GM23338 (cell line): ENCODE measurements around the gene TOP1. TPM values are rescaled to one million over a fixed set of nuclear protein-coding genes. Genes with fewer than 3 reads are reported as not detected.

ENCODE experiments used
- ATAC-seq: fragments of 200-7000 bp; cut with Tn5 transposase; 3 replicates; pipeline ENCODE4 v1.9.1; 2020
- DNase-seq: peaks from one replicate; pipeline ENCODE4 v3.0.0-alpha.2; 2015; ENCODE audit warnings: low spot score
- H2AFZ ChIP-seq: fragments of 200-600 bp; sonication (generic); 2 replicates; pipeline ENCODE4 v1.8.0; 2016; ENCODE audit warnings: antibody characterized with exemption, mild to moderate bottlenecking, moderate library complexity
- H3F3A ChIP-seq: fragments of 200-600 bp; sonication (generic); replicated peaks from 2 replicates; pipeline ENCODE4 v1.8.0; 2017; ENCODE audit warnings: antibody characterized with exemption, mixed run types, low read depth
- H3K27ac ChIP-seq: fragments of 200-600 bp; sonication (generic); 2 replicates; pipeline ENCODE4 v1.6.1; 2016; ENCODE audit warnings: low read depth
- H3K27me3 ChIP-seq: fragments of 200-600 bp; sonication (generic); 2 replicates; pipeline ENCODE4 v1.8.0; 2016; ENCODE audit warnings: mild to moderate bottlenecking, mixed run types, moderate library complexity; ENCODE audit not compliant: insufficient read depth
- H3K36me3 ChIP-seq: fragments of 200-600 bp; sonication (generic); 2 replicates; pipeline ENCODE4 v1.8.0; 2016; ENCODE audit warnings: mild to moderate bottlenecking; ENCODE audit not compliant: insufficient read depth
- H3K4me1 ChIP-seq: fragments of 200-600 bp; sonication (generic); 2 replicates; pipeline ENCODE4 v1.8.0; 2016; ENCODE audit warnings: mild to moderate bottlenecking, moderate library complexity; ENCODE audit not compliant: insufficient read depth
- H3K4me2 ChIP-seq: fragments of 200-600 bp; sonication (generic); 2 replicates; pipeline ENCODE4 v1.7.1; 2017; ENCODE audit warnings: mixed run types
- H3K4me3 ChIP-seq: fragments of 200-600 bp; sonication (generic); 2 replicates; pipeline ENCODE4 v1.6.1; 2016; ENCODE audit warnings: mixed run types
- H3K79me2 ChIP-seq: fragments of 200-600 bp; sonication (generic); replicated peaks from 2 replicates; pipeline ENCODE4 v1.8.0; 2017; ENCODE audit warnings: mild to moderate bottlenecking; ENCODE audit not compliant: insufficient read depth
- H3K9me2 ChIP-seq: fragments of 200-600 bp; sonication (generic); 2 replicates; pipeline ENCODE4 v1.8.0; 2017; ENCODE audit not compliant: insufficient read depth
- H4K20me1 ChIP-seq: fragments of 200-600 bp; sonication (generic); replicated peaks from 2 replicates; pipeline ENCODE4 v1.8.0; 2017; ENCODE audit warnings: mild to moderate bottlenecking; ENCODE audit not compliant: insufficient read depth
- H3K27ac Mint-ChIP-seq: 2 replicates; pipeline ENCODE4 v1.8.0; 2020; ENCODE audit warnings: inconsistent platforms, mild to moderate bottlenecking, moderate library complexity, mixed read lengths
- H3K27me3 Mint-ChIP-seq: 3 replicates; pipeline ENCODE4 v1.8.0; 2022; ENCODE audit warnings: low read depth, mild to moderate bottlenecking, moderate library complexity, mixed read lengths, inconsistent platforms; ENCODE audit not compliant: insufficient read depth, poor library complexity
- H3K36me3 Mint-ChIP-seq: 3 replicates; pipeline ENCODE4 v1.8.0; 2021; ENCODE audit warnings: low read depth, mild to moderate bottlenecking, inconsistent platforms, moderate library complexity, mixed read lengths
- H3K4me1 Mint-ChIP-seq: 3 replicates; pipeline ENCODE4 v1.8.0; 2020; ENCODE audit warnings: mild to moderate bottlenecking, inconsistent platforms, mixed read lengths
- H3K4me3 Mint-ChIP-seq: 3 replicates; pipeline ENCODE4 v1.8.0; 2021; ENCODE audit warnings: moderate library complexity, mild to moderate bottlenecking, inconsistent platforms, mixed read lengths
- H3K9me3 Mint-ChIP-seq: 3 replicates; pipeline ENCODE4 v1.8.0; 2020; ENCODE audit warnings: moderate library complexity, mild to moderate bottlenecking, inconsistent platforms, mixed read lengths
- CREB1 ChIP-seq: fragments of 250-450 bp; sonication (Bioruptor Pico); IDR thresholded peaks from 2 replicates; pipeline ENCODE4 v1.5.0; 2020; ENCODE audit warnings: low read depth, mild to moderate bottlenecking, moderate library complexity
- CTCF ChIP-seq, 2 experiments: fragments of 200-600 bp in 1 of 2; sonication (generic) in 1 of 2; conservative IDR thresholded peaks; 2 replicates each; pipeline versions ENCODE4 v1.5.1 to v1.6.1; 2016 to 2017; ENCODE audit warnings: antibody characterized with exemption in 2 of 2, low read depth in 2 of 2, mild to moderate bottlenecking in 2 of 2, moderate library complexity in 1 of 2
- ETS1 ChIP-seq: IDR thresholded peaks from 2 replicates; pipeline ENCODE4 v1.6.1; 2016; ENCODE audit warnings: antibody characterized with exemption
- EZH2 ChIP-seq: fragments of 200-600 bp; sonication (generic); IDR thresholded peaks from one replicate; pipeline ENCODE4 v1.8.0; 2017; ENCODE audit warnings: antibody characterized with exemption, mild to moderate bottlenecking, low read depth; ENCODE audit not compliant: unreplicated experiment
- EZH2phosphoT487 ChIP-seq: fragments of 200-600 bp; sonication (generic); IDR thresholded peaks from one replicate; pipeline ENCODE4 v1.8.1; 2018; ENCODE audit warnings: antibody characterized with exemption; ENCODE audit not compliant: unreplicated experiment
- JUNB ChIP-seq: IDR thresholded peaks from one replicate; pipeline ENCODE4 v1.6.1; 2016; ENCODE audit warnings: antibody characterized with exemption; ENCODE audit not compliant: unreplicated experiment
- NANOG ChIP-seq: IDR thresholded peaks from 2 replicates; pipeline ENCODE4 v1.6.1; 2016; ENCODE audit warnings: antibody characterized with exemption, borderline replicate concordance
- POLR2AphosphoS5 ChIP-seq: IDR thresholded peaks from 2 replicates; pipeline ENCODE4 v1.6.1; 2016; ENCODE audit warnings: antibody characterized with exemption, low read depth
- REST ChIP-seq: IDR thresholded peaks from one replicate; pipeline ENCODE4 v1.6.1; 2018; ENCODE audit warnings: antibody characterized with exemption; ENCODE audit not compliant: unreplicated experiment
- STAT1 ChIP-seq: IDR thresholded peaks from one replicate; pipeline ENCODE4 v1.6.1; 2016; ENCODE audit warnings: antibody characterized with exemption; ENCODE audit not compliant: unreplicated experiment
- ZNF114 ChIP-seq: fragments of 250-450 bp; sonication (Bioruptor Pico); IDR thresholded peaks from 2 replicates; pipeline ENCODE4 v1.5.0; 2020; ENCODE audit warnings: mild to moderate bottlenecking, moderate library complexity
- ZNF331 ChIP-seq: fragments of 250-450 bp; sonication (Bioruptor Pico); IDR thresholded peaks from 2 replicates; pipeline ENCODE4 v1.5.0; 2020; ENCODE audit warnings: low read depth, mild to moderate bottlenecking, moderate library complexity
- polyA plus RNA-seq: library from polyadenylated mRNA; unstranded; fragments of >200 nt; fragmentation: Nextera tagmentation; extraction: Ambion mirVana; gene quantifications from 2 replicates; pipeline ENCODE4 v1.2.1, GENCODE V29; 2016
- total RNA-seq: library from RNA; depleted of rRNA; stranded (reverse); fragments of >200 nt; shearing (Covaris generic); gene quantifications from 2 replicates; pipeline ENCODE4 v1.2.3, GENCODE V29; 2014
- TF ChIP-seq, protein P1 (sequence below): fragments of 250-450 bp; sonication (Bioruptor Pico); IDR thresholded peaks from 2 replicates; pipeline ENCODE4 v1.5.0; 2020; ENCODE audit warnings: mild to moderate bottlenecking, moderate library complexity

Gene TOP1
- total and polyA plus RNA-seq, 2 experiments from 2014 or later, result 62.4 to 101 TPM

GRCh38 chr20:41014561-41015088 lies 14.0 kb upstream of the TOP1 start:
- Histone ChIP-seq H3K4me1 (no peaks in the 10 kb centered on the region), H3K27ac (no peak overlapping the region), H4K20me1 (no peaks in the 10 kb centered on the region), H3K27me3 (no peaks in the 10 kb centered on the region), H3K9me2 (0 out of 2 replicates have a peak, but pooled peaks cover 3% of the 10 kb centered on the region), H3K79me2 (no peaks in the 10 kb centered on the region), H3F3A (no peaks in the 10 kb centered on the region), H2AFZ (no peak overlapping the region), H3K36me3 (no peaks in the 10 kb centered on the region), H3K4me3 (no peak overlapping the region), H3K4me2 (no peak overlapping the region)
- Mint-ChIP-seq H3K27ac (no peak overlapping the region), H3K4me1 (peaks cover 7% of the 10 kb centered on the region; the same call in 2 of the 3 replicates), H3K27me3 (peaks cover 2% of the 10 kb centered on the region), H3K36me3 (no peaks in the 10 kb centered on the region; the same call in 2 of the 3 replicates), H3K4me3 (no peak overlapping the region), H3K9me3 (no peaks in the 10 kb centered on the region)
- TF ChIP-seq NANOG (no peak), REST (no peak), JUNB (no peak), ZNF114 (CRISPR knock-in tag) (no peak), STAT1 (no peak), POLR2AphosphoS5 (no peak), ETS1 (no peak), CTCF (conservative IDR thresholded peaks at IDR 0.05; ENCODE audit: low read depth in 2 of 2) (no peak), CREB1 (CRISPR knock-in tag) (no peak), ZNF331 (no peak), EZH2 (no peak), EZH2phosphoT487 (no peak)
- TF ChIP-seq, protein P1, sequence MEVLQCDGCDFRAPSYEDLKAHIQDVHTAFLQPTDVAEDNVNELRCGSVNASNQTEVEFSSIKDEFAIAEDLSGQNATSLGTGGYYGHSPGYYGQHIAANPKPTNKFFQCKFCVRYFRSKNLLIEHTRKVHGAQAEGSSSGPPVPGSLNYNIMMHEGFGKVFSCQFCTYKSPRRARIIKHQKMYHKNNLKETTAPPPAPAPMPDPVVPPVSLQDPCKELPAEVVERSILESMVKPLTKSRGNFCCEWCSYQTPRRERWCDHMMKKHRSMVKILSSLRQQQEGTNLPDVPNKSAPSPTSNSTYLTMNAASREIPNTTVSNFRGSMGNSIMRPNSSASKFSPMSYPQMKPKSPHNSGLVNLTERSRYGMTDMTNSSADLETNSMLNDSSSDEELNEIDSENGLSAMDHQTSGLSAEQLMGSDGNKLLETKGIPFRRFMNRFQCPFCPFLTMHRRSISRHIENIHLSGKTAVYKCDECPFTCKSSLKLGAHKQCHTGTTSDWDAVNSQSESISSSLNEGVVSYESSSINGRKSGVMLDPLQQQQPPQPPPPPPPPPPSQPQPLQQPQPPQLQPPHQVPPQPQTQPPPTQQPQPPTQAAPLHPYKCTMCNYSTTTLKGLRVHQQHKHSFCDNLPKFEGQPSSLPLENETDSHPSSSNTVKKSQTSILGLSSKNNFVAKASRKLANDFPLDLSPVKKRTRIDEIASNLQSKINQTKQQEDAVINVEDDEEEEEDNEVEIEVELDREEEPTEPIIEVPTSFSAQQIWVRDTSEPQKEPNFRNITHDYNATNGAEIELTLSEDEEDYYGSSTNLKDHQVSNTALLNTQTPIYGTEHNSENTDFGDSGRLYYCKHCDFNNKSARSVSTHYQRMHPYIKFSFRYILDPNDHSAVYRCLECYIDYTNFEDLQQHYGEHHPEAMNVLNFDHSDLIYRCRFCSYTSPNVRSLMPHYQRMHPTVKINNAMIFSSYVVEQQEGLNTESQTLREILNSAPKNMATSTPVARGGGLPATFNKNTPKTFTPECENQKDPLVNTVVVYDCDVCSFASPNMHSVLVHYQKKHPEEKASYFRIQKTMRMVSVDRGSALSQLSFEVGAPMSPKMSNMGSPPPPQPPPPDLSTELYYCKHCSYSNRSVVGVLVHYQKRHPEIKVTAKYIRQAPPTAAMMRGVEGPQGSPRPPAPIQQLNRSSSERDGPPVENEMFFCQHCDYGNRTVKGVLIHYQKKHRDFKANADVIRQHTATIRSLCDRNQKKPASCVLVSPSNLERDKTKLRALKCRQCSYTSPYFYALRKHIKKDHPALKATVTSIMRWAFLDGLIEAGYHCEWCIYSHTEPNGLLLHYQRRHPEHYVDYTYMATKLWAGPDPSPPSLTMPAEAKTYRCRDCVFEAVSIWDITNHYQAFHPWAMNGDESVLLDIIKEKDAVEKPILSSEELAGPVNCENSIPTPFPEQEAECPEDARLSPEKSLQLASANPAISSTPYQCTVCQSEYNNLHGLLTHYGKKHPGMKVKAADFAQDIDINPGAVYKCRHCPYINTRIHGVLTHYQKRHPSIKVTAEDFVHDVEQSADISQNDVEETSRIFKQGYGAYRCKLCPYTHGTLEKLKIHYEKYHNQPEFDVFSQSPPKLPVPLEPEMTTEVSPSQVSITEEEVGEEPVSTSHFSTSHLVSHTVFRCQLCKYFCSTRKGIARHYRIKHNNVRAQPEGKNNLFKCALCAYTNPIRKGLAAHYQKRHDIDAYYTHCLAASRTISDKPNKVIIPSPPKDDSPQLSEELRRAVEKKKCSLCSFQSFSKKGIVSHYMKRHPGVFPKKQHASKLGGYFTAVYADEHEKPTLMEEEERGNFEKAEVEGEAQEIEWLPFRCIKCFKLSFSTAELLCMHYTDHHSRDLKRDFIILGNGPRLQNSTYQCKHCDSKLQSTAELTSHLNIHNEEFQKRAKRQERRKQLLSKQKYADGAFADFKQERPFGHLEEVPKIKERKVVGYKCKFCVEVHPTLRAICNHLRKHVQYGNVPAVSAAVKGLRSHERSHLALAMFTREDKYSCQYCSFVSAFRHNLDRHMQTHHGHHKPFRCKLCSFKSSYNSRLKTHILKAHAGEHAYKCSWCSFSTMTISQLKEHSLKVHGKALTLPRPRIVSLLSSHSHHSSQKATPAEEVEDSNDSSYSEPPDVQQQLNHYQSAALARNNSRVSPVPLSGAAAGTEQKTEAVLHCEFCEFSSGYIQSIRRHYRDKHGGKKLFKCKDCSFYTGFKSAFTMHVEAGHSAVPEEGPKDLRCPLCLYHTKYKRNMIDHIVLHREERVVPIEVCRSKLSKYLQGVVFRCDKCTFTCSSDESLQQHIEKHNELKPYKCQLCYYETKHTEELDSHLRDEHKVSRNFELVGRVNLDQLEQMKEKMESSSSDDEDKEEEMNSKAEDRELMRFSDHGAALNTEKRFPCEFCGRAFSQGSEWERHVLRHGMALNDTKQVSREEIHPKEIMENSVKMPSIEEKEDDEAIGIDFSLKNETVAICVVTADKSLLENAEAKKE, result no peak
- DNase-seq (no peak), ATAC-seq (no peak)
